B cell (primary cell): ENCODE measurements around the gene METRNL. TPM values are rescaled to one million over a fixed set of nuclear protein-coding genes. Genes with fewer than 3 reads are reported as not detected.

ENCODE experiments used
- ATAC-seq: fragments of 200-7000 bp; cut with Tn5 transposase; one replicate; pipeline ENCODE4 v1.10.0; 2021; ENCODE audit warnings: low read depth, mild to moderate bottlenecking, moderate number of reproducible peaks, moderate library complexity
- CTCF ChIA-PET: fragments of 350-600 bp; sonication (Branson Sonifier 250); formaldehyde crosslinking; loops from one replicate; lab custom pipeline; 2021; ENCODE audit warnings: antibody characterized with exemption, inconsistent platforms; lab: Charles Lee
- POLR2A ChIA-PET: fragments of 350-600 bp; sonication (Branson Sonifier 250); formaldehyde crosslinking; loops from one replicate; lab custom pipeline; 2021; ENCODE audit warnings: antibody characterized with exemption; lab: Charles Lee
- DNase-seq: peaks from one replicate; pipeline ENCODE4 v3.0.0; 2013
- H2AFZ ChIP-seq: 2 replicates; pipeline ENCODE4 v1.6.1; 2012; ENCODE audit warnings: mild to moderate bottlenecking, low read depth, low read length; ENCODE audit not compliant: insufficient read depth, poor library complexity, severe bottlenecking
- H3K27ac ChIP-seq, 2 donors: 1 replicate in 1 of 2; 2 replicates in 1 of 2; pipeline ENCODE4 v1.5.1; 2012 to 2013; ENCODE audit warnings: low read length in 2 of 2, mild to moderate bottlenecking in 2 of 2, moderate library complexity in 1 of 2
- H3K27me3 ChIP-seq, 4 experiments: fragments of 200-600 bp in 1 of 4; sonication (generic) in 1 of 4; replicated peaks in 1 of 4; 1 replicate in 2 of 4; 2 replicates in 2 of 4; pipeline versions ENCODE4 v1.6.1 to v1.7.0; 2013 to 2016; ENCODE audit warnings: low read length in 3 of 4, mild to moderate bottlenecking in 2 of 4, mixed read lengths in 1 of 4, moderate library complexity in 1 of 4; ENCODE audit not compliant: insufficient read depth in 4 of 4, control insufficient read depth in 3 of 4; ENCODE audit errors: control extremely low read depth in 1 of 4
- H3K36me3 ChIP-seq, 2 experiments: replicated peaks in 1 of 2; 1 replicate in 1 of 2; 2 replicates in 1 of 2; pipeline versions ENCODE4 v1.6.1 to v1.7.1; 2013; ENCODE audit warnings: low read length in 1 of 2; ENCODE audit not compliant: insufficient read depth in 2 of 2, control insufficient read depth in 1 of 2; ENCODE audit errors: control extremely low read depth in 1 of 2, extremely low read depth in 1 of 2
- H3K4me1 ChIP-seq, 2 donors: fragments of 200-600 bp in 1 of 2; sonication (generic) in 1 of 2; 1 replicate in 1 of 2; 2 replicates in 1 of 2; pipeline versions ENCODE4 v1.5.1 to v1.6.1; 2013 to 2017; ENCODE audit warnings: low read length in 2 of 2; ENCODE audit not compliant: control insufficient read depth in 2 of 2, insufficient read depth in 2 of 2
- H3K4me2 ChIP-seq: replicated peaks from 2 replicates; pipeline ENCODE3; 2012; ENCODE audit warnings: mild to moderate bottlenecking, low read depth, low read length; ENCODE audit not compliant: poor library complexity, severe bottlenecking
- H3K4me3 ChIP-seq, 5 experiments: fragments of 200-600 bp in 1 of 5; sonication (generic) in 1 of 5; 1 replicate in 3 of 5; 2 replicates in 2 of 5; pipeline versions ENCODE4 v1.5.1 to v1.7.0; 2011 to 2016; ENCODE audit warnings: low read length in 4 of 5, mild to moderate bottlenecking in 4 of 5, low read depth in 2 of 5, control low read depth in 1 of 5, moderate library complexity in 1 of 5; ENCODE audit not compliant: insufficient read depth in 1 of 5; ENCODE audit errors: control extremely low read depth in 1 of 5, extremely low read depth in 1 of 5
- H3K79me2 ChIP-seq: fragments of 200-600 bp; sonication (generic); one replicate; pipeline ENCODE4 v1.6.0; 2016; ENCODE audit warnings: low read length; ENCODE audit not compliant: control insufficient read depth, insufficient read depth
- H3K9ac ChIP-seq: fragments of 200-600 bp; sonication (generic); 2 replicates; pipeline ENCODE4 v1.6.1; 2017; ENCODE audit warnings: mild to moderate bottlenecking, low read length, moderate library complexity
- H3K9me3 ChIP-seq, 3 donors: one replicate each; pipeline versions ENCODE4 v1.6.1 to v1.7.1; 2013; ENCODE audit warnings: low read length in 2 of 3; ENCODE audit not compliant: control insufficient read depth in 2 of 3, insufficient read depth in 1 of 3; ENCODE audit errors: control extremely low read depth in 1 of 3
- H4K20me1 ChIP-seq: 2 replicates; pipeline ENCODE4 v1.6.0; 2012; ENCODE audit warnings: mild to moderate bottlenecking, low read length; ENCODE audit not compliant: insufficient read depth, control insufficient read depth, poor library complexity, severe bottlenecking
- H3K27ac Mint-ChIP-seq: one replicate; pipeline ENCODE4 v1.8.0; 2021; ENCODE audit warnings: mixed read lengths
- H3K27me3 Mint-ChIP-seq: one replicate; pipeline ENCODE4 v1.8.0; 2021; ENCODE audit warnings: mixed read lengths
- H3K4me1 Mint-ChIP-seq: one replicate; pipeline ENCODE4 v1.8.0; 2021; ENCODE audit warnings: mixed read lengths
- H3K4me3 Mint-ChIP-seq: one replicate; pipeline ENCODE4 v1.8.0; 2021; ENCODE audit warnings: mixed read lengths
- H3K9me3 Mint-ChIP-seq: one replicate; pipeline ENCODE4 v1.8.0; 2022; ENCODE audit warnings: mixed read lengths; ENCODE audit not compliant: insufficient read depth
- EZH2 ChIP-seq: IDR thresholded peaks from 2 replicates; pipeline ENCODE4 v1.6.1; 2012; ENCODE audit warnings: borderline replicate concordance, low read depth, mild to moderate bottlenecking, moderate library complexity, low read length; ENCODE audit not compliant: insufficient read depth, poor library complexity, severe bottlenecking
- WGBS: methylation state at CpG from one replicate; pipeline ENCODE4 v1.1.5; 2013; ENCODE audit warnings: missing lambda C conversion rate; ENCODE audit not compliant: insufficient coverage; 5-methylcytosine and 5-hydroxymethylcytosine counted together
- intact Hi-C: fragments of 100-400 bp; cut with micrococcal nuclease; formaldehyde crosslinking; loops from one replicate; pipeline ENCODE4 v1.10.0; 2022
- polyA plus RNA-seq: library from polyadenylated mRNA; depleted of rRNA; stranded (reverse); fragments of >200 nt; gene quantifications from 2 replicates; pipeline ENCODE4 v1.2.3, GENCODE V29; 2012
- total RNA-seq, 2 donors: library from RNA; stranded (reverse); fragments of 120-200 nt in 1 of 2; gene quantifications; 1 replicate in 1 of 2; 2 replicates in 1 of 2; pipeline versions ENCODE4 v1.2.3 to v1.2.4, GENCODE V29; 2013 to 2022
- TF ChIP-seq, protein P1 (sequence below): fragments of 200-600 bp; IDR thresholded peaks from one replicate; pipeline ENCODE4 v1.8.0; 2022; ENCODE audit warnings: antibody characterized with exemption, mild to moderate bottlenecking

The METRNL gene
- total and polyA plus RNA-seq, 2 donors (not counting 1 experiment from before 2014, with no cell fraction given): 11.8 to 18.4 TPM

DNA sequence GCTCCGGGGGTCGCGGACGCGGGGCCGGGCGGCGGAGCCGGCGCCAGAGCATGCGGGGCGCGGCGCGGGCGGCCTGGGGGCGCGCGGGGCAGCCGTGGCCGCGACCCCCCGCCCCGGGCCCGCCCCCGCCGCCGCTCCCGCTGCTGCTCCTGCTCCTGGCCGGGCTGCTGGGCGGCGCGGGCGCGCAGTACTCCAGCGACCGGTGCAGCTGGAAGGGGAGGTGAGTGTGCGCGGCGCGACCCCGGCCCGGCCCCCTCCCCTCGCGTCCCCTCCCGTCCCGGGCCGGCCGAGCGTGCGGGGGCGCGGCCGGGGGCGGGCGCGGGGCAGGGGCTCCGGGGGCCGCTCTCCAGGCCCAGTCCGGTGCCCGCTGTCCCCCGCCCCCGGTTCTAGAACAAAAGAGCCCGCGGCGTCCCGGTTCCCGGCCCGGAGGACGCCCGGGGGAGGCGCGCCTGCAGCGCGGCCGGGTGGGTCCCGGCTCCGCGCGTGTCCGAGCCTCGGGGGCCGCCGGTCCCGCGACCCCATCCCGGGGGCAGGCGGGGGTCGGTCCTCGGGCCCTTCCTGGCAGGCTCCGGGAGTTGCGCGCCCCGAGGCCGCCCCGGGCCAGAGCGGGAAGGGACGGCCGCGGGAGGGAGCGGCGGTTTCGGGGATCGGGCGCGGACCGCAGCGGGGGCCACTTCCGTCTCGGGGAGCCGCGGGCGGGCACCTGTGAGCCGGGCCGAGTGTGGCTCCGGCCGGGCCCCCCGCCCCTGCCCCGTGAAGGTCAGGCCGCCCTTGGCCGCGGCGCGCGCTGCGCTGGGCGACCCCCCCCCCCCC lies 563 bp downstream of the METRNL start:
- H3K4me1 Mint-ChIP-seq: peaks cover 30% of the 10 kb centered on the region
- TF ChIP-seq EZH2: no peak
- TF ChIP-seq, protein P1, sequence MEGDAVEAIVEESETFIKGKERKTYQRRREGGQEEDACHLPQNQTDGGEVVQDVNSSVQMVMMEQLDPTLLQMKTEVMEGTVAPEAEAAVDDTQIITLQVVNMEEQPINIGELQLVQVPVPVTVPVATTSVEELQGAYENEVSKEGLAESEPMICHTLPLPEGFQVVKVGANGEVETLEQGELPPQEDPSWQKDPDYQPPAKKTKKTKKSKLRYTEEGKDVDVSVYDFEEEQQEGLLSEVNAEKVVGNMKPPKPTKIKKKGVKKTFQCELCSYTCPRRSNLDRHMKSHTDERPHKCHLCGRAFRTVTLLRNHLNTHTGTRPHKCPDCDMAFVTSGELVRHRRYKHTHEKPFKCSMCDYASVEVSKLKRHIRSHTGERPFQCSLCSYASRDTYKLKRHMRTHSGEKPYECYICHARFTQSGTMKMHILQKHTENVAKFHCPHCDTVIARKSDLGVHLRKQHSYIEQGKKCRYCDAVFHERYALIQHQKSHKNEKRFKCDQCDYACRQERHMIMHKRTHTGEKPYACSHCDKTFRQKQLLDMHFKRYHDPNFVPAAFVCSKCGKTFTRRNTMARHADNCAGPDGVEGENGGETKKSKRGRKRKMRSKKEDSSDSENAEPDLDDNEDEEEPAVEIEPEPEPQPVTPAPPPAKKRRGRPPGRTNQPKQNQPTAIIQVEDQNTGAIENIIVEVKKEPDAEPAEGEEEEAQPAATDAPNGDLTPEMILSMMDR: no peak
- peaks cover 21 to 24% of the 10 kb centered on the region in 2 donors for H3K4me1 ChIP-seq
- ATAC-seq: peak; percentile 4
- peak overlapping the region in 3 of 5 experiments; percentile 47 to 71 (median 60) for H3K4me3 ChIP-seq
- CTCF ChIA-PET: no interaction called here
- H3K4me3 Mint-ChIP-seq: no peak overlapping the region
- peak overlapping the region; percentile 98 for H3K4me2 ChIP-seq
- DNase-seq: peak; percentile 57
- H3K27ac ChIP-seq: no peak overlapping the region
- H3K27ac Mint-ChIP-seq: no peak overlapping the region
- under 1% methylated on average over 109 of the region's 127 CpGs for WGBS
- H3K27me3 ChIP-seq: peaks cover 0 to 13% (median 5%) of the 10 kb centered on the region in 4 experiments
- peak overlapping the region; percentile 62 for H3K9ac ChIP-seq
- H4K20me1 ChIP-seq: peaks cover 10% of the 10 kb centered on the region
- H3K79me2 ChIP-seq: no peaks in the 10 kb centered on the region
- no peak overlapping the region for H2AFZ ChIP-seq
- peaks cover 13% of the 10 kb centered on the region for H3K27me3 Mint-ChIP-seq
- POLR2A ChIA-PET: interaction anchor here (1.0 kb wide), 1 partner anchor 209 kb away, joined by 3 read pairs; no protein-coding TSS in a partner anchor
- intact Hi-C loops: loop anchor here (1.0 to 5.0 kb wide), 3 partner anchors 29 to 298 kb away; no protein-coding TSS in a partner anchor
- H3K36me3 ChIP-seq: no peaks in the 10 kb centered on the region
- peaks cover 0 to 16% (median 0%) of the 10 kb centered on the region in 3 donors for H3K9me3 ChIP-seq
- no peaks in the 10 kb centered on the region for H3K9me3 Mint-ChIP-seq

DNA sequence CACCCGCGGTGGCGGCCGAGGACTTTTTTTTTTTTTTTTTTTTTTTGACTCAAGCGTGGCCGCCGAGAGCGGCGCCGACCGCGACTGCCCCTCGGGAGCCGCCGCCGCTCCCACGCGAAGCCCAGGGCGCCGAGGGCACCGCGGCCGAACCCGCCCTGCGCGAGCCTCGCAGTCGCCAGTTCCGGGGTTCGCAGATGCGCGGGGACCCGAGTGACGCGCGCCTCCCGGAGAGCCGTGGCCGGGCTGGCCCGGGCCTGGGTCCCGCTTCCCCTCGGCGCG lies 1.1 kb downstream of the METRNL start:
- DNase-seq (no peak), ATAC-seq (peak; percentile 11)
- 0% methylated on average over 38 of the region's 44 CpGs for WGBS
- Histone ChIP-seq H3K36me3 (no peaks in the 10 kb centered on the region), H4K20me1 (peaks cover 10% of the 10 kb centered on the region), H3K79me2 (no peaks in the 10 kb centered on the region), H3K27me3 (peaks cover 0 to 13% (median 5%) of the 10 kb centered on the region in 4 experiments), H3K4me1 (peaks cover 21 to 24% of the 10 kb centered on the region in 2 donors), H2AFZ (no peak overlapping the region), H3K4me3 (peak overlapping the region in 3 of 5 experiments; percentile 47 to 71 (median 60)), H3K27ac (no peak overlapping the region), H3K4me2 (peak overlapping the region; percentile 95), H3K9ac (peak overlapping the region; percentile 62), H3K9me3 (peaks cover 0 to 16% (median 0%) of the 10 kb centered on the region in 3 donors)
- POLR2A ChIA-PET: interaction anchor here (0.6 to 1.0 kb wide), 2 partner anchors 209 to 929 kb away, joined by 3 read pairs; no protein-coding TSS in a partner anchor
- no peak for TF ChIP-seq EZH2
- TF ChIP-seq, protein P1: no peak
- no peak overlapping the region for H3K4me3 Mint-ChIP-seq
- no peak overlapping the region for H3K27ac Mint-ChIP-seq
- peaks cover 10% of the 10 kb centered on the region for H3K27me3 Mint-ChIP-seq
- CTCF ChIA-PET: no interaction called here
- intact Hi-C loops: loop anchor here (2.0 to 5.0 kb wide), 2 partner anchors 210 to 298 kb away; no protein-coding TSS in a partner anchor
- H3K4me1 Mint-ChIP-seq: peaks cover 30% of the 10 kb centered on the region
- no peaks in the 10 kb centered on the region for H3K9me3 Mint-ChIP-seq
